Stimulated activated CD4-positive, alpha-beta T cell treated with anti-CD3 and anti-CD28 coated beads, Interleukin-12 subunit alpha, Interleukin-12 subunit beta, amount 100 ng/mL, for 24 hours (primary cell): ENCODE results near the gene KCP.

Source experiments
- DNase-seq, 2 experiments: peaks; one replicate each; pipeline ENCODE4 v3.0.0-alpha.2; 2020; ENCODE audit warnings: low read depth in 2 of 2

The KCP gene

GRCh38 chr7:128841171-128841690 lies 69.3 kb downstream of the KCP start:
- DNase-seq = no peak

- DNase-seq = no peak
Measured at GRCh38 chr7:128840326-128841170, 70.0 kb downstream of the KCP start.

- DNase-seq = no peak
Measured at GRCh38 chr7:128839751-128840177, 70.7 kb downstream of the KCP start.

- no peak for DNase-seq
Measured at GRCh38 chr7:128838981-128839731, 71.4 kb downstream of the KCP start.

- DNase-seq = no peak
Measured at GRCh38 chr7:128838109-128838779, 72.3 kb downstream of the KCP start.

GRCh38 chr7:128837521-128837921 lies 73.0 kb downstream of the KCP start:
- no peak for DNase-seq

GRCh38 chr7:128836729-128837348 lies 73.7 kb downstream of the KCP start:
- DNase-seq = no peak

- DNase-seq = no peak
Measured at GRCh38 chr7:128835790-128836641, 74.5 kb downstream of the KCP start.

- DNase-seq = no peak
Measured at GRCh38 chr7:128835231-128835751, 75.2 kb downstream of the KCP start.

- no peak for DNase-seq
Measured at GRCh38 chr7:128833946-128834325, 76.6 kb downstream of the KCP start.

- DNase-seq = no peak
Measured at GRCh38 chr7:128833148-128833945, 77.2 kb downstream of the KCP start.

GRCh38 chr7:128832880-128833147 lies 77.7 kb downstream of the KCP start:
- DNase-seq = no peak

GRCh38 chr7:128831994-128832879 lies 78.3 kb downstream of the KCP start:
- DNase-seq = no peak

- no peak for DNase-seq
Measured at GRCh38 chr7:128831178-128831993, 79.1 kb downstream of the KCP start.

- peak in 1 of 2 experiments; percentile 12 for DNase-seq
Measured at GRCh38 chr7:128830231-128831177, 80.0 kb downstream of the KCP start, which contains the start of gene FLNC. TSS of gene FLNC (plus strand) at chr7:128830406. CDS start at chr7:128830638, 232 bp downstream.

GRCh38 chr7:128829391-128830166 lies 80.9 kb downstream of the KCP start:
- no peak for DNase-seq
